ENCODE measurements around the gene WDR27.

- TF ChIP-seq CTCF (conservative IDR thresholded peaks at IDR 0.05; ENCODE audit: low read length) (no peak), EZH2phosphoT487 (IDR thresholded peaks at IDR 0.05; ENCODE audit: borderline replicate concordance, low read depth, low read length) (no peak)
These were observed 127.4 kb downstream of the WDR27 start for GRCh38 chr6:169574420-169574819.
